Activated CD4-positive, alpha-beta T cell treated with anti-CD3 and anti-CD28 coated beads, Interleukin-10, Interleukin-2, amounts not matched to agents 100 ng/mL and 50 ng/mL, durations not matched to agents 16 hours and 8 hours (primary cell): ENCODE results near the gene APOA5.
"Not testable (repeated sequence)": the region's sequence is repeated elsewhere in the genome, so short reads cannot be mapped to it uniquely, and the experiment has no call there.

Source experiments
- DNase-seq: peaks from one replicate; pipeline ENCODE4 v3.0.0-alpha.2; 2020

Gene APOA5

GRCh38 chr11:116791813-116792143 lies at the start of gene APOA5:
APOA5 (minus strand) TSS chr11:116791879; CDS start chr11:116791860, 19 bp downstream.
- no peak for DNase-seq

GRCh38 chr11:116840746-116841296 lies 49.1 kb upstream of the APOA5 start:
- no peak for DNase-seq

GRCh38 chr11:116840224-116840745 lies 48.6 kb upstream of the APOA5 start:
- DNase-seq, result no peak

GRCh38 chr11:116838321-116839084 lies 46.8 kb upstream of the APOA5 start:
- DNase-seq, result no peak

- no peak for DNase-seq
Measured at GRCh38 chr11:116837231-116838091, 45.8 kb upstream of the APOA5 start, which contains the start of gene APOA1. APOA1 (minus strand) TSS chr11:116837622; CDS start chr11:116837387, 235 bp downstream.

DNA sequence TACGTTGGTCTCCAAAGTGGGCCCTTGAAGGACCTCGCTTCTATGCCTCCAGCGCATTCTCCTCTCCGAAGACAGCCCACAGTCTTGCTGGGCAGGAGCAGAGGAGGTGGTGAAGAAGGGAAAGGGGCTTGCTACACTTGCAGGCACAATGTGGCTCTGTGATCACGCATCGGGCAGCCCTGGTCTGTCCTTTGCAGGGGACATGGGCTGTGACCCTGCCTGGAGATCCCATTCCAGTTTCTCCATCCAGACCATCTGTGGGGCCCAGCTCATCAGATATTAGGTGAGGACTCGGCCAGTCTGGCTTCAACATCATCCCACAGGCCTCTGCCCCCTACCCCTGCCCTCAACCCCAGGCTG lies 44.9 kb upstream of the APOA5 start:
- DNase-seq, result no peak

DNA sequence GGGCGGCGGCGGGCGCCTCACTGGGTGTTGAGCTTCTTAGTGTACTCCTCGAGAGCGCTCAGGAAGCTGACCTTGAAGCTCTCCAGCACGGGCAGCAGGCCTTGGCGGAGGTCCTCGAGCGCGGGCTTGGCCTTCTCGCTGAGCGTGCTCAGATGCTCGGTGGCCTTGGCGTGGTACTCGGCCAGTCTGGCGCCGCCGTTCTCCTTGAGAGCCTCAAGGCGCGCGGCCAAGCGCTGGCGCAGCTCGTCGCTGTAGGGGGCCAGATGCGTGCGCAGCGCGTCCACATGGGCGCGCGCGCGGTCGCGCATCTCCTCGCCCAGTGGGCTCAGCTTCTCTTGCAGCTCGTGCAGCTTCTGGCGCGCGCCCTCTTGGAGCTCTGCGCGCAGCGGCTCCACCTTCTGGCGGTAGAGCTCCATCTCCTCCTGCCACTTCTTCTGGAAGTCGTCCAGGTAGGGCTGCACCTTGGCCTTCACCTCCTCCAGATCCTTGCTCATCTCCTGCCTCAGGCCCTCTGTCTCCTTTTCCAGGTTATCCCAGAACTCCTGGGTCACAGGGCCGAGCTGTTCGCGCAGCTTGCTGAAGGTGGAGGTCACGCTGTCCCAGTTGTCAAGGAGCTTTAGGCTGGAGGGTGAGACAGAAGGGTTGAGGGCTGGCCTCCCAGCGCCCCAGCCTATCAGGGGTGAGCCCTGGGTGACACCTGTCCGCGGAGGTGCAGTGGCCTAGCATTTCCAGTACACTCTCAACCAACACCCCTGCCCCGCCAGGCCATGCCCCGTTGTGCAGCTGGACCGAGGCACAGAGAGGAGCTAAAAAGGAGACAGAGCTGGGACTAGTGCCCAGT lies 44.3 kb upstream of the APOA5 start:
- DNase-seq, result peak; percentile 89

- no peak for DNase-seq
Measured at GRCh38 chr11:116835042-116835772, 43.5 kb upstream of the APOA5 start.

GRCh38 chr11:116834535-116835041 lies 42.9 kb upstream of the APOA5 start:
- DNase-seq, result not testable (repeated sequence)

GRCh38 chr11:116833816-116834534 lies 42.3 kb upstream of the APOA5 start:
- DNase-seq, result no peak

DNA sequence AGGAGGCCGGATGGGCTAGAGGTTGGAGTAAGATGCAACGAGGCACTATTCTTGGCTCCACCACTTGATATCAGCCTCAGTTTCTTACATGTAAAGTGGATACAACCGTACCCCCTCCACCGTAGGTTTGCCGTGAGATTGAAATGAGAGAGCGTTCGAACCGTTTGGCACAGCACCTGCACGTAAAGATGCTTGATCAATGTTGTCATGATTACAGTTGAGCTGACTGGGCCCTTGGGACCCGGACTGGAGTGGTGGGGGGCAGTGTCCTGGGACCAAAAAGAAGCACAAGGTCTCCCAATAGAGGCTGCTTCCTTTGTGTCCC lies 41.8 kb upstream of the APOA5 start:
- no peak for DNase-seq

GRCh38 chr11:116832350-116833290 lies 40.9 kb upstream of the APOA5 start:
- no peak for DNase-seq

DNA sequence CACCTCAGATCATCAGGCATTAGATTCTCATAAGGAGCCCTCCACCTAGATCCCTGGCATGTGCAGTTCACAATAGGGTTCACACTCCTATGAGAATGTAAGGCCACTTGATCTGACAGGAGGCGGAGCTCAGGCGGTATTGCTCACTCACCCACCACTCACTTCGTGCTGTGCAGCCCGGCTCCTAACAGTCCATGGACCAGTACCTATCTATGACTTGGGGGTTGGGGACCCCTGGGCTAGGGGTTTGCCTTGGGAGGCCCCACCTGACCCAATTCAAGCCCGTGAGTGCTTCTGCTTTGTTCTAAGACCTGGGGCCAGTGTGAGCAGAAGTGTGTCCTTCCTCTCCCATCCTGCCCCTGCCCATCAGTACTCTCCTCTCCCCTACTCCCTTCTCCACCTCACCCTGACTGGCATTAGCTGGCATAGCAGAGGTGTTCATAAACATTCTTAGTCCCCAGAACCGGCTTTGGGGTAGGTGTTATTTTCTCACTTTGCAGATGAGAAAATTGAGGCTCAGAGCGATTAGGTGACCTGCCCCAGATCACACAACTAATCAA lies 40.2 kb upstream of the APOA5 start:
- no peak for DNase-seq

DNA sequence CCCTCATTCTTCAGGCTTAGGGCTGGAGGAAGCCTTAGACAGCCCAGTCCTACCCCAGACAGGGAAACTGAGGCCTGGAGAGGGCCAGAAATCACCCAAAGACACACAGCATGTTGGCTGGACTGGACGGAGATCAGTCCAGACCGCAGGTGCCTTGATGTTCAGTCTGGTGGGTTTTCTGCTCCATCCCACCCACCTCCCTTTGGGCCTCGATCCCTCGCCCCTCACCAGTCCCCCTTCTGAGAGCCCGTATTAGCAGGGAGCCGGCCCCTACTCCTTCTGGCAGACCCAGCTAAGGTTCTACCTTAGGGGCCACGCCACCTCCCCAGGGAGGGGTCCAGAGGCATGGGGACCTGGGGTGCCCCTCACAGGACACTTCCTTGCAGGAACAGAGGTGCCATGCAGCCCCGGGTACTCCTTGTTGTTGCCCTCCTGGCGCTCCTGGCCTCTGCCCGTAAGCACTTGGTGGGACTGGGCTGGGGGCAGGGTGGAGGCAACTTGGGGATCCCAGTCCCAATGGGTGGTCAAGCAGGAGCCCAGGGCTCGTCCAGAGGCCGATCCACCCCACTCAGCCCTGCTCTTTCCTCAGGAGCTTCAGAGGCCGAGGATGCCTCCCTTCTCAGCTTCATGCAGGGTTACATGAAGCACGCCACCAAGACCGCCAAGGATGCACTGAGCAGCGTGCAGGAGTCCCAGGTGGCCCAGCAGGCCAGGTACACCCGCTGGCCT lies 38.7 kb upstream of the APOA5 start:
- no peak for DNase-seq

DNA sequence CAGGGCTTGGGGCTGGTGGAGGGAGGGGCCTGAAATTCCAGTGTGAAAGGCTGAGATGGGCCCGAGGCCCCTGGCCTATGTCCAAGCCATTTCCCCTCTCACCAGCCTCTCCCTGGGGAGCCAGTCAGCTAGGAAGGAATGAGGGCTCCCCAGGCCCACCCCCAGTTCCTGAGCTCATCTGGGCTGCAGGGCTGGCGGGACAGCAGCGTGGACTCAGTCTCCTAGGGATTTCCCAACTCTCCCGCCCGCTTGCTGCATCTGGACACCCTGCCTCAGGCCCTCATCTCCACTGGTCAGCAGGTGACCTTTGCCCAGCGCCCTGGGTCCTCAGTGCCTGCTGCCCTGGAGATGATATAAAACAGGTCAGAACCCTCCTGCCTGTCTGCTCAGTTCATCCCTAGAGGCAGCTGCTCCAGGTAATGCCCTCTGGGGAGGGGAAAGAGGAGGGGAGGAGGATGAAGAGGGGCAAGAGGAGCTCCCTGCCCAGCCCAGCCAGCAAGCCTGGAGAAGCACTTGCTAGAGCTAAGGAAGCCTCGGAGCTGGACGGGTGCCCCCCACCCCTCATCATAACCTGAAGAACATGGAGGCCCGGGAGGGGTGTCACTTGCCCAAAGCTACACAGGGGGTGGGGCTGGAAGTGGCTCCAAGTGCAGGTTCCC lies 38.0 kb upstream of the APOA5 start, which contains the start of gene APOC3:
Gene APOC3, plus strand, starts transcription at position 383 of the 659 bp plus-strand sequence. CDS start 676 bp downstream, outside the sequence.
- no peak for DNase-seq

DNA sequence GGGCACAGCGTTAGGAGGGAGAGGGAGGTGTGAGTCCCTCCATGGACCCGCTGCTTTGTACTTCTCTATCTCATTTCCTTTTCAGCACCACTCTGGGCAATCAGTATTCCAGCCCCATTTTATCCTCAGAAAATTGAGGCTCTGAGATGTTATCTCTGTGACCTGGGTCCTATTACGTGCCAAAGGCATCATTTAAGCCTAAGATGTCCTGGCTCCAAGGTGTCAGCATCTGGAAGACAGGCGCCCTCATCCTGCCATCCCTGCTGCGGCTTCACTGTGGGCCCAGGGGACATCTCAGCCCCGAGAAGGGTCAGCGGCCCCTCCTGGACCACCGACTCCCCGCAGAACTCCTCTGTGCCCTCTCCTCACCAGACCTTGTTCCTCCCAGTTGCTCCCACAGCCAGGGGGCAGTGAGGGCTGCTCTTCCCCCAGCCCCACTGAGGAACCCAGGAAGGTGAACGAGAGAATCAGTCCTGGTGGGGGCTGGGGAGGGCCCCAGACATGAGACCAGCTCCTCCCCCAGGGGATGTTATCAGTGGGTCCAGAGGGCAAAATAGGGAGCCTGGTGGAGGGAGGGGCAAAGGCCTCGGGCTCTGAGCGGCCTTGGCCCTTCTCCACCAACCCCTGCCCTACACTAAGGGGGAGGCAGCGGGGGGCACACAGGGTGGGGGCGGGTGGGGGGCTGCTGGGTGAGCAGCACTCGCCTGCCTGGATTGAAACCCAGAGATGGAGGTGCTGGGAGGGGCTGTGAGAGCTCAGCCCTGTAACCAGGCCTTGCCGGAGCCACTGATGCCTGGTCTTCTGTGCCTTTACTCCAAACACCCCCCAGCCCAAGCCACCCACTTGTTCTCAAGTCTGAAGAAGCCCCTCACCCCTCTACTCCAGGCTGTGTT lies 37.2 kb upstream of the APOA5 start:
- DNase-seq, result no peak

- no peak for DNase-seq
Measured at GRCh38 chr11:116827461-116827860, 35.8 kb upstream of the APOA5 start.
